H9 (cell line): Measurements from ENCODE around the gene JAKMIP1. TPM values are rescaled to one million over a fixed set of nuclear protein-coding genes. Genes with fewer than 3 reads are reported as not detected.

ENCODE experiments used
- DNase-seq: peaks from one replicate; pipeline ENCODE4 v3.0.0-alpha.2; 2017
- H2AFZ ChIP-seq: one replicate; pipeline ENCODE4 v1.6.1; 2013; ENCODE audit warnings: mild to moderate bottlenecking, low read length, control low read depth, moderate library complexity
- H2AK5ac ChIP-seq: 2 replicates; pipeline ENCODE4 v1.6.1; 2013; ENCODE audit warnings: low read length, control low read depth, mixed read lengths; ENCODE audit not compliant: insufficient read length
- H2BK120ac ChIP-seq: one replicate; pipeline ENCODE4 v1.6.1; 2013; ENCODE audit warnings: low read depth, mild to moderate bottlenecking, low read length, control low read depth, inconsistent platforms; ENCODE audit not compliant: poor library complexity, severe bottlenecking
- H2BK12ac ChIP-seq: 2 replicates; pipeline ENCODE4 v1.6.1; 2013; ENCODE audit warnings: low read length, control low read depth, mixed read lengths, low read depth; ENCODE audit not compliant: insufficient read length
- H2BK15ac ChIP-seq: 2 replicates; pipeline ENCODE4 v1.6.1; 2013; ENCODE audit warnings: low read depth, low read length, control low read depth
- H2BK20ac ChIP-seq: one replicate; pipeline ENCODE4 v1.6.1; 2013; ENCODE audit warnings: low read depth, mild to moderate bottlenecking, low read length, control low read depth, inconsistent platforms; ENCODE audit not compliant: poor library complexity, severe bottlenecking
- H2BK5ac ChIP-seq: 2 replicates; pipeline ENCODE4 v1.6.1; 2013; ENCODE audit warnings: low read length, control low read depth, mixed read lengths; ENCODE audit not compliant: insufficient read length
- H3K14ac ChIP-seq: 2 replicates; pipeline ENCODE4 v1.6.1; 2013; ENCODE audit warnings: low read length, control low read depth; ENCODE audit not compliant: insufficient read depth
- H3K18ac ChIP-seq: 2 replicates; pipeline ENCODE4 v1.6.1; 2013; ENCODE audit warnings: low read depth, mild to moderate bottlenecking, mixed read lengths, low read length, control low read depth; ENCODE audit not compliant: insufficient read length
- H3K23ac ChIP-seq: 2 replicates; pipeline ENCODE4 v1.6.1; 2013; ENCODE audit warnings: low read length, control low read depth, mixed read lengths, low read depth; ENCODE audit not compliant: insufficient read length
- H3K23me2 ChIP-seq: 2 replicates; pipeline ENCODE4 v1.6.1; 2013; ENCODE audit warnings: low read depth, mild to moderate bottlenecking, mixed read lengths, low read length, control low read depth; ENCODE audit not compliant: insufficient read length, poor library complexity, severe bottlenecking
- H3K27ac ChIP-seq: 2 replicates; pipeline ENCODE4 v1.5.1; 2013; ENCODE audit warnings: low read length, control low read depth, mixed read lengths, low read depth; ENCODE audit not compliant: insufficient read length
- H3K27me3 ChIP-seq: 2 replicates; pipeline ENCODE4 v1.6.1; 2013; ENCODE audit warnings: low read length, control low read depth, inconsistent platforms; ENCODE audit not compliant: insufficient read depth
- H3K4ac ChIP-seq: 2 replicates; pipeline ENCODE4 v1.6.1; 2013; ENCODE audit warnings: low read depth, mild to moderate bottlenecking, control low read depth, inconsistent platforms, low read length, moderate library complexity
- H3K4me1 ChIP-seq: 2 replicates; pipeline ENCODE4 v1.6.1; 2013; ENCODE audit warnings: low read length, control low read depth, inconsistent platforms; ENCODE audit not compliant: insufficient read depth
- H3K4me2 ChIP-seq: 2 replicates; pipeline ENCODE4 v1.6.1; 2013; ENCODE audit warnings: low read length, control low read depth, mixed read lengths; ENCODE audit not compliant: insufficient read length, insufficient read depth
- H3K56ac ChIP-seq: 2 replicates; pipeline ENCODE4 v1.6.1; 2013; ENCODE audit warnings: low read depth, mild to moderate bottlenecking, mixed read lengths, low read length, control low read depth; ENCODE audit not compliant: insufficient read length
- H3K79me1 ChIP-seq: 2 replicates; pipeline ENCODE4 v1.6.1; 2013; ENCODE audit warnings: low read depth, mild to moderate bottlenecking, moderate library complexity, low read length, control low read depth, inconsistent platforms; ENCODE audit not compliant: insufficient read depth, poor library complexity, severe bottlenecking
- H3K79me2 ChIP-seq: 2 replicates; pipeline ENCODE4 v1.6.1; 2013; ENCODE audit warnings: low read length, control low read depth, inconsistent platforms; ENCODE audit not compliant: insufficient read depth
- H3K9ac ChIP-seq: 2 replicates; pipeline ENCODE4 v1.6.1; 2013; ENCODE audit warnings: low read length, control low read depth, mixed read lengths; ENCODE audit not compliant: insufficient read length; ENCODE audit errors: extremely low read depth
- H3K9me3 ChIP-seq: one replicate; pipeline ENCODE4 v1.6.1; 2013; ENCODE audit warnings: low read depth, low read length, inconsistent platforms; ENCODE audit not compliant: control insufficient read depth
- H3T11ph ChIP-seq: one replicate; pipeline ENCODE4 v1.6.1; 2013; ENCODE audit warnings: mild to moderate bottlenecking, low read length, control low read depth, inconsistent platforms
- H4K20me1 ChIP-seq: one replicate; pipeline ENCODE4 v1.6.1; 2013; ENCODE audit not compliant: control insufficient read depth, insufficient read length, insufficient read depth
- H4K5ac ChIP-seq: 2 replicates; pipeline ENCODE4 v1.6.1; 2013; ENCODE audit warnings: low read depth, mild to moderate bottlenecking, mixed read lengths, low read length, control low read depth; ENCODE audit not compliant: insufficient read length
- H4K8ac ChIP-seq: replicated peaks from 2 replicates; pipeline ENCODE4 v1.6.1; 2013; ENCODE audit warnings: low read length, control low read depth, mixed read lengths, low read depth; ENCODE audit not compliant: insufficient read length
- H4K91ac ChIP-seq: 2 replicates; pipeline ENCODE4 v1.6.1; 2013; ENCODE audit warnings: low read depth, mild to moderate bottlenecking, moderate library complexity, mixed read lengths, low read length, control low read depth; ENCODE audit not compliant: insufficient read length
- H3K27ac Mint-ChIP-seq, 3 experiments: 2 replicates in 2 of 3; 3 replicates in 1 of 3; pipeline ENCODE4 v1.8.0; 2020 to 2021; ENCODE audit warnings: mixed read lengths in 3 of 3, mild to moderate bottlenecking in 1 of 3, moderate library complexity in 1 of 3
- H3K27me3 Mint-ChIP-seq: 2 replicates; pipeline ENCODE4 v1.8.0; 2021; ENCODE audit warnings: low read depth, mild to moderate bottlenecking, moderate library complexity, mixed read lengths
- H3K36me3 Mint-ChIP-seq, 3 experiments: 2 replicates in 2 of 3; 3 replicates in 1 of 3; pipeline ENCODE4 v1.8.0; 2020 to 2021; ENCODE audit warnings: low read depth in 3 of 3, mixed read lengths in 3 of 3; ENCODE audit not compliant: insufficient read depth in 1 of 3
- H3K4me1 Mint-ChIP-seq, 2 experiments: 2 replicates each; pipeline ENCODE4 v1.8.0; 2020; ENCODE audit warnings: mixed read lengths in 2 of 2
- H3K4me3 Mint-ChIP-seq, 2 experiments: 2 replicates in 1 of 2; 3 replicates in 1 of 2; pipeline ENCODE4 v1.8.0; 2020 to 2021; ENCODE audit warnings: mild to moderate bottlenecking in 2 of 2, mixed read lengths in 2 of 2, moderate library complexity in 1 of 2
- H3K9me3 Mint-ChIP-seq, 2 experiments: 2 replicates in 1 of 2; 3 replicates in 1 of 2; pipeline ENCODE4 v1.8.0; 2020; ENCODE audit warnings: mild to moderate bottlenecking in 2 of 2, mixed read lengths in 2 of 2, moderate library complexity in 1 of 2
- WGBS: extraction: QIAGEN DNeasy Blood & Tissue Kit; methylation state at CpG from one replicate; pipeline ENCODE4 v1.1.7; 2013; ENCODE audit warnings: missing lambda C conversion rate, low lambda C conversion rate, mixed read lengths; ENCODE audit not compliant: insufficient read length; ENCODE audit errors: extremely low coverage; 5-methylcytosine and 5-hydroxymethylcytosine counted together
- total RNA-seq: library from RNA; stranded (reverse); gene quantifications from 2 replicates; pipeline ENCODE4 v1.2.1, GENCODE V29; 2021
- TF ChIP-seq, protein P1 (sequence below): fragments of 200-600 bp; sonication (generic); conservative IDR thresholded peaks from 3 replicates; pipeline ENCODE4 v1.8.0; 2021; ENCODE audit warnings: antibody characterized with exemption, mild to moderate bottlenecking

The JAKMIP1 gene
- total RNA-seq, 1 experiment from 2014 or later: 1.5 TPM

DNA sequence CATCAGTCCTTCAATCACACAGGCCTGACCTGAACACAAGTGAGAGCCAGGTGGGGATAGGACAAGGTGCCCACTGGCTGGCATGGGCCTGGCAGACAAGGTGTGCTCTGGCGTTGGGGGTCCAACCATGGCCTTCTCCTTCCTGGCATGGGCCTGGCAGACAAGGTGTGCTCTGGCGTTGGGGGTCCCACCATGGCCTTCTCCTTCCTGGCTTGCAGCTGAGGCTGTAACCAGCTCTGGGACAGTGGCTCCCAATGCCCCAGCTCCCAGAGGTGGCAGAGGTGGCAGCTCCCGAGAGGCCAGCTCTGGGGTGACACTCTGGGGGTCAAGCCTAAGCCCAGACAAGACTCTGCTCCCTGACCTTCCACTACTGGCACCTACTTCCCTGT is 62.6 kb downstream of the JAKMIP1 start:
- Histone ChIP-seq H3K4me1 (no peaks in the 10 kb centered on the region), H2BK20ac (no peak overlapping the region), H3K56ac (no peak overlapping the region), H3K23me2 (no peaks in the 10 kb centered on the region), H4K20me1 (no peaks in the 10 kb centered on the region), H3K4me2 (no peak overlapping the region), H3K9ac (no peak overlapping the region), H2BK5ac (no peak overlapping the region), H4K8ac (no peak overlapping the region), H2BK120ac (no peak overlapping the region), H3K79me1 (no peaks in the 10 kb centered on the region), H3K79me2 (no peaks in the 10 kb centered on the region), H4K5ac (no peak overlapping the region), H3K18ac (no peak overlapping the region), H3K27me3 (no peaks in the 10 kb centered on the region), H4K91ac (no peak overlapping the region), H2BK12ac (no peak overlapping the region), H3K27ac (no peak overlapping the region), H3K14ac (no peak overlapping the region; the same call in 1 of the 2 replicates), H3T11ph (no peak overlapping the region), H2AFZ (no peak overlapping the region), H3K9me3 (no peaks in the 10 kb centered on the region), H3K4ac (no peak overlapping the region), H2BK15ac (no peak overlapping the region), H3K23ac (no peak overlapping the region), H2AK5ac (no peak overlapping the region)
- Mint-ChIP-seq H3K9me3 (peaks cover 6 to 7% of the 10 kb centered on the region in 2 experiments), H3K36me3 (peaks cover 0 to 9% (median 9%) of the 10 kb centered on the region in 3 experiments; a peak in 4 of 7 replicates), H3K4me3 (no peak overlapping the region), H3K4me1 (peaks cover 19% of the 10 kb centered on the region in 2 experiments), H3K27ac (peak overlapping the region in 1 of 3 experiments; percentile 70; a peak in 1 of 7 replicates), H3K27me3 (peaks cover 3% of the 10 kb centered on the region; the same call in 1 of the 2 replicates)
- TF ChIP-seq, protein P1, sequence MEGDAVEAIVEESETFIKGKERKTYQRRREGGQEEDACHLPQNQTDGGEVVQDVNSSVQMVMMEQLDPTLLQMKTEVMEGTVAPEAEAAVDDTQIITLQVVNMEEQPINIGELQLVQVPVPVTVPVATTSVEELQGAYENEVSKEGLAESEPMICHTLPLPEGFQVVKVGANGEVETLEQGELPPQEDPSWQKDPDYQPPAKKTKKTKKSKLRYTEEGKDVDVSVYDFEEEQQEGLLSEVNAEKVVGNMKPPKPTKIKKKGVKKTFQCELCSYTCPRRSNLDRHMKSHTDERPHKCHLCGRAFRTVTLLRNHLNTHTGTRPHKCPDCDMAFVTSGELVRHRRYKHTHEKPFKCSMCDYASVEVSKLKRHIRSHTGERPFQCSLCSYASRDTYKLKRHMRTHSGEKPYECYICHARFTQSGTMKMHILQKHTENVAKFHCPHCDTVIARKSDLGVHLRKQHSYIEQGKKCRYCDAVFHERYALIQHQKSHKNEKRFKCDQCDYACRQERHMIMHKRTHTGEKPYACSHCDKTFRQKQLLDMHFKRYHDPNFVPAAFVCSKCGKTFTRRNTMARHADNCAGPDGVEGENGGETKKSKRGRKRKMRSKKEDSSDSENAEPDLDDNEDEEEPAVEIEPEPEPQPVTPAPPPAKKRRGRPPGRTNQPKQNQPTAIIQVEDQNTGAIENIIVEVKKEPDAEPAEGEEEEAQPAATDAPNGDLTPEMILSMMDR: no peak
- DNase-seq: no peak
- WGBS: no CpG with 5 or more reads among the region's 3 CpGs
